ENCODE results near the gene LRRC71.
A peak's percentile ranks its signal among the peaks of the same experiment; 100 is the strongest.

LRRC71 gene

DNA sequence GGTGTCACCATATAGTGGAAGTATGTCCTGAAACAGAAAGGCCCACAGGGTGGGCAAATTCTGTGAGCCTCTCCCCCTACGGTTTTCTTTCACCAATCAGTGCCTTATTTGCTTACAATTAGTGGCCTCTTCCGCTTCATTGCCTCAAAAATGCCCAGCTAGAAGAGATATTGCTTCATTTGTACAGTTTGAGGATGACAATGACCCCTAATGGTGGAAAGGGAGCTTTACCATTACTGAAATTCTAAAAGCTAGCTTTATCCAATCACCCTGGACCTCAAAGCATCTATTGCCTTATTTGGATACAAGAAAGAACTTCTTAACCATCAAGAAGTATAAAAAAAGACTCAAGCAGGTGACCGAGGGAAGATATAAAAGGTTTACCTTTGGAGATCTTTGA is 49.6 kb downstream of the LRRC71 start:
- Histone ChIP-seq H3K27ac (ENCODE audit: low read depth, low read length) (no peak overlapping the region), H3K27me3 (ENCODE audit: control insufficient read depth, insufficient read depth, low read length) (no peaks in the 10 kb centered on the region), H3K36me3 (ENCODE audit: control insufficient read depth, insufficient read depth, low read length) (peaks cover 86% of the 10 kb centered on the region), H3K9me3 (ENCODE audit: control insufficient read depth, insufficient read depth, low read depth, low read length) (no peaks in the 10 kb centered on the region), H3K4me3 (ENCODE audit: low read depth, low read length) (no peak overlapping the region), H3K4me1 (ENCODE audit: control insufficient read depth, insufficient read depth, low read length) (peaks cover 13% of the 10 kb centered on the region), H3K9ac (ENCODE audit: low read length) (no peak overlapping the region)

GRCh38 chr1:156973417-156973816 is 53.0 kb downstream of the LRRC71 start:
- Histone ChIP-seq H3K4me1 (ENCODE audit: control insufficient read depth, insufficient read depth, low read length) (peaks cover 25% of the 10 kb centered on the region), H3K4me3 (ENCODE audit: low read depth, low read length) (no peak overlapping the region), H3K27me3 (ENCODE audit: control insufficient read depth, insufficient read depth, low read length) (no peaks in the 10 kb centered on the region), H3K9me3 (ENCODE audit: control insufficient read depth, insufficient read depth, low read depth, low read length) (no peaks in the 10 kb centered on the region), H3K27ac (ENCODE audit: low read depth, low read length) (no peak overlapping the region), H3K36me3 (ENCODE audit: control insufficient read depth, insufficient read depth, low read length) (peaks cover 86% of the 10 kb centered on the region), H3K9ac (ENCODE audit: low read length) (no peak overlapping the region)

- H3K4me1 ChIP-seq (ENCODE audit: control insufficient read depth, insufficient read depth, low read length) = peaks cover 25% of the 10 kb centered on the region
- no peak overlapping the region for H3K9ac ChIP-seq (ENCODE audit: low read length)
- no peaks in the 10 kb centered on the region for H3K27me3 ChIP-seq (ENCODE audit: control insufficient read depth, insufficient read depth, low read length)
- H3K9me3 ChIP-seq (ENCODE audit: control insufficient read depth, insufficient read depth, low read depth, low read length) = no peaks in the 10 kb centered on the region
- H3K36me3 ChIP-seq (ENCODE audit: control insufficient read depth, insufficient read depth, low read length) = peaks cover 82% of the 10 kb centered on the region
- H3K27ac ChIP-seq (ENCODE audit: low read depth, low read length) = 0 out of 2 replicates have a peak overlapping the region, but pooled peaks have one; percentile 18
- no peak overlapping the region for H3K4me3 ChIP-seq (ENCODE audit: low read depth, low read length)
These were observed 54.7 kb downstream of the LRRC71 start for GRCh38 chr1:156975084-156975483.

- Histone ChIP-seq H3K4me3 (ENCODE audit: low read depth, low read length) (no peak overlapping the region), H3K27me3 (ENCODE audit: control insufficient read depth, insufficient read depth, low read length) (no peaks in the 10 kb centered on the region), H3K4me1 (ENCODE audit: control insufficient read depth, insufficient read depth, low read length) (peaks cover 7% of the 10 kb centered on the region), H3K9me3 (ENCODE audit: control insufficient read depth, insufficient read depth, low read depth, low read length) (no peaks in the 10 kb centered on the region), H3K27ac (ENCODE audit: low read depth, low read length) (no peak overlapping the region), H3K36me3 (ENCODE audit: control insufficient read depth, insufficient read depth, low read length) (peaks cover 72% of the 10 kb centered on the region), H3K9ac (ENCODE audit: low read length) (no peak overlapping the region)
These were observed 60.1 kb downstream of the LRRC71 start for GRCh38 chr1:156980551-156980950.

Measured in HUES6 (cell line).